Ishikawa (cell line): Measurements from ENCODE around the gene FAIM2.

Experiments used
- CEBPB ChIP-seq: IDR thresholded peaks from 2 replicates; pipeline ENCODE4 v1.6.1; 2012
- MAX ChIP-seq: IDR thresholded peaks from 2 replicates; pipeline ENCODE4 v1.6.1; 2012
- RAD21 ChIP-seq: IDR thresholded peaks from 2 replicates; pipeline ENCODE4 v1.6.1; 2012; ENCODE audit warnings: low read depth
- TAF1 ChIP-seq: IDR thresholded peaks from 2 replicates; pipeline ENCODE4 v1.6.1; 2012; ENCODE audit warnings: low read depth, mild to moderate bottlenecking

- TF ChIP-seq CEBPB (no peak), TAF1 (no peak), MAX (no peak), RAD21 (no peak)
These were observed 78.8 kb downstream of the FAIM2 start for GRCh38 chr12:49824895-49825294.
